Prostate gland (tissue), 2 donors: ENCODE measurements around the gene TRIO.

Source experiments
- CTCF ChIP-seq, 4 experiments: fragments of 200-600 bp in 2 of 4; fragments of 450-650 bp in 2 of 4; sonication (generic) in 2 of 4; IDR thresholded peaks; 1 replicate in 3 of 4; 2 replicates in 1 of 4; pipeline ENCODE4 v1.5.1; 2016 to 2019; ENCODE audit warnings: antibody characterized with exemption in 4 of 4, mild to moderate bottlenecking in 2 of 4, moderate library complexity in 2 of 4
- POLR2A ChIP-seq: fragments of 450-650 bp; IDR thresholded peaks from one replicate; pipeline ENCODE4 v1.6.1; 2016; ENCODE audit warnings: antibody characterized with exemption, mild to moderate bottlenecking
- POLR2AphosphoS5 ChIP-seq: sonication (generic); formaldehyde crosslinking; IDR thresholded peaks from one replicate; pipeline ENCODE4 v1.6.1; 2017; ENCODE audit warnings: antibody characterized with exemption

GRCh38 chr5:14431534-14431933, 288.4 kb downstream of the TRIO start:
- no peak for TF ChIP-seq CTCF (IDR thresholded peaks at IDR 0.05)
- TF ChIP-seq POLR2A: no peak
- TF ChIP-seq POLR2AphosphoS5: no peak
